ENCODE measurements around the gene ADGRA3.

GRCh38 chr4:22532117-22532516 lies 16.3 kb upstream of the ADGRA3 start:
- no peak for TF ChIP-seq CTCF (IDR thresholded peaks at IDR 0.05)
- TF ChIP-seq POLR2A (IDR thresholded peaks at IDR 0.05), result no peak
